ENCODE results near the gene MEIKIN.

MEIKIN gene

GRCh38 chr5:131966551-131966950 lies 21.1 kb upstream of the MEIKIN start:
- Histone ChIP-seq H3K36me3 (ENCODE audit: insufficient read depth, low read length) (no peaks in the 10 kb centered on the region), H3K9me3 (ENCODE audit: insufficient read depth, low read length, severe bottlenecking) (no peaks in the 10 kb centered on the region), H3K27ac (ENCODE audit: low read length) (no peak overlapping the region), H3K4me1 (ENCODE audit: insufficient read depth, low read length) (no peaks in the 10 kb centered on the region), H3K27me3 (ENCODE audit: insufficient read depth, low read length, poor library complexity) (no peaks in the 10 kb centered on the region), H3K4me3 (ENCODE audit: low read depth in 1 of 2, low read length in 2 of 2) (no peak overlapping the region), H3K4me2 (ENCODE audit: insufficient read depth, low read length) (no peak overlapping the region), H3K9ac (ENCODE audit: low read depth, low read length) (no peak overlapping the region), H2AFZ (ENCODE audit: low read depth, low read length) (no peak overlapping the region), H4K20me1 (ENCODE audit: insufficient read depth, low read length) (no peaks in the 10 kb centered on the region), H3K79me2 (ENCODE audit: insufficient read depth, low read length) (no peaks in the 10 kb centered on the region)
- no peak for TF ChIP-seq EZH2 (IDR thresholded peaks at IDR 0.05; ENCODE audit: borderline replicate concordance, low read depth, low read length, severe bottlenecking)
- no peak for TF ChIP-seq CTCF (IDR thresholded peaks at IDR 0.05; ENCODE audit: borderline replicate concordance, extremely low read depth, low read length, poor library complexity, severe bottlenecking)
- DNase-seq (no peak), ATAC-seq (ENCODE audit: insufficient read depth, low read depth) (no peak)

- no peak overlapping the region for H3K9ac ChIP-seq (ENCODE audit: low read depth, low read length)
- ATAC-seq (ENCODE audit: insufficient read depth, low read depth) (no peak), DNase-seq (no peak)
- no peaks in the 10 kb centered on the region for H3K27me3 ChIP-seq (ENCODE audit: insufficient read depth, low read length, poor library complexity)
- H3K4me2 ChIP-seq (ENCODE audit: insufficient read depth, low read length): no peak overlapping the region
- H3K4me1 ChIP-seq (ENCODE audit: insufficient read depth, low read length): no peaks in the 10 kb centered on the region
- no peak overlapping the region for H3K27ac ChIP-seq (ENCODE audit: low read length)
- H3K36me3 ChIP-seq (ENCODE audit: insufficient read depth, low read length): no peaks in the 10 kb centered on the region
- no peak overlapping the region for H3K4me3 ChIP-seq (ENCODE audit: low read depth in 1 of 2, low read length in 2 of 2)
- no peak overlapping the region for H2AFZ ChIP-seq (ENCODE audit: low read depth, low read length)
- H3K79me2 ChIP-seq (ENCODE audit: insufficient read depth, low read length): no peaks in the 10 kb centered on the region
- no peaks in the 10 kb centered on the region for H4K20me1 ChIP-seq (ENCODE audit: insufficient read depth, low read length)
- TF ChIP-seq CTCF (IDR thresholded peaks at IDR 0.05; ENCODE audit: borderline replicate concordance, extremely low read depth, low read length, poor library complexity, severe bottlenecking) (no peak), EZH2 (IDR thresholded peaks at IDR 0.05; ENCODE audit: borderline replicate concordance, low read depth, low read length, severe bottlenecking) (no peak)
- no peaks in the 10 kb centered on the region for H3K9me3 ChIP-seq (ENCODE audit: insufficient read depth, low read length, severe bottlenecking)
Measured at GRCh38 chr5:131965826-131966415, 20.5 kb upstream of the MEIKIN start.

GRCh38 chr5:131959906-131960305 lies 14.4 kb upstream of the MEIKIN start:
- Histone ChIP-seq H3K9ac (ENCODE audit: low read depth, low read length) (no peak overlapping the region), H4K20me1 (ENCODE audit: insufficient read depth, low read length) (no peaks in the 10 kb centered on the region), H3K4me2 (ENCODE audit: insufficient read depth, low read length) (no peak overlapping the region), H3K4me1 (ENCODE audit: insufficient read depth, low read length) (no peaks in the 10 kb centered on the region), H2AFZ (ENCODE audit: low read depth, low read length) (no peak overlapping the region), H3K27me3 (ENCODE audit: insufficient read depth, low read length, poor library complexity) (no peaks in the 10 kb centered on the region), H3K27ac (ENCODE audit: low read length) (no peak overlapping the region), H3K36me3 (ENCODE audit: insufficient read depth, low read length) (no peaks in the 10 kb centered on the region), H3K4me3 (ENCODE audit: low read depth in 1 of 2, low read length in 2 of 2) (no peak overlapping the region), H3K9me3 (ENCODE audit: insufficient read depth, low read length, severe bottlenecking) (no peaks in the 10 kb centered on the region), H3K79me2 (ENCODE audit: insufficient read depth, low read length) (no peaks in the 10 kb centered on the region)
- DNase-seq: no peak
- TF ChIP-seq EZH2 (IDR thresholded peaks at IDR 0.05; ENCODE audit: borderline replicate concordance, low read depth, low read length, severe bottlenecking) (no peak), CTCF (IDR thresholded peaks at IDR 0.05; ENCODE audit: borderline replicate concordance, extremely low read depth, low read length, poor library complexity, severe bottlenecking) (no peak)
- peak; percentile 62; the same call in 2 of the 3 replicates for ATAC-seq (ENCODE audit: insufficient read depth, low read depth)

All from DND-41 (cell line).